HCT116 (cell line): Measurements from ENCODE around the gene PAQR4. TPM values are rescaled to one million over a fixed set of nuclear protein-coding genes. Genes with fewer than 3 reads are reported as not detected.

Experiments used
- ATAC-seq: fragments of 200-7000 bp; cut with Tn5 transposase; 2 replicates; pipeline ENCODE4 v1.9.1; 2020; ENCODE audit warnings: mild to moderate bottlenecking, moderate library complexity
- BruUV-seq: library from RNA; stranded (reverse); fragments of 400-500 nt; replicated peaks from 2 replicates; lab custom pipeline; 2021; lab: Mats Ljungman, UMichigan
- CTCF ChIA-PET: fragments of 300-600 bp; sonication (Branson Sonifier 250); formaldehyde crosslinking; loops from one replicate; lab custom pipeline; 2021; ENCODE audit warnings: antibody characterized with exemption; lab: Charles Lee
- POLR2A ChIA-PET: fragments of 300-600, 350-600 bp; sonication (Branson Sonifier 250); formaldehyde crosslinking; loops from one replicate; lab custom pipeline; 2021; ENCODE audit warnings: antibody characterized with exemption; lab: Charles Lee
- RAD21 ChIA-PET, 2 experiments: fragments of 300-600 bp; sonication (Branson Sonifier 250); formaldehyde crosslinking; loops; one replicate each; lab custom pipeline; 2023; ENCODE audit warnings: low total read pairs in 2 of 2; ENCODE audit not compliant: uncharacterized antibody in 2 of 2, unreplicated experiment in 2 of 2, low non-redundant PET in 1 of 2; lab: Charles Lee
- DNase-seq: peaks from one replicate; pipeline ENCODE4 v3.0.0-alpha.2; 2010; ENCODE audit warnings: low read depth, low spot score
- H2AFZ ChIP-seq: fragments of 200-600 bp; shearing (Covaris generic), sonication (generic); 2 replicates; pipeline ENCODE4 v1.6.1; 2017; ENCODE audit warnings: low read depth, mixed run types, mixed read lengths, antibody characterized with exemption, low read length; ENCODE audit not compliant: poor library complexity, severe bottlenecking
- H3K27ac ChIP-seq: 2 replicates; pipeline ENCODE4 v1.5.1; 2012; ENCODE audit warnings: low read depth, low read length
- H3K27me3 ChIP-seq: fragments of 200-600 bp; sonication (generic); 2 replicates; pipeline ENCODE4 v1.6.1; 2016; ENCODE audit warnings: mixed run types, low read length, mixed read lengths; ENCODE audit not compliant: insufficient read depth
- H3K36me3 ChIP-seq, 2 experiments: fragments of 200-500 bp in 1 of 2; fragments of 200-600 bp in 1 of 2; sonication (Bioruptor generic) in 1 of 2; sonication (generic) in 1 of 2; 2 replicates each; pipeline versions ENCODE4 v1.5.1 to v1.6.1; 2014 to 2016; ENCODE audit warnings: low read length in 2 of 2, inconsistent platforms in 1 of 2, mixed read lengths in 1 of 2, mixed run types in 1 of 2; ENCODE audit not compliant: insufficient read depth in 2 of 2, control insufficient read depth in 1 of 2
- H3K4me1 ChIP-seq, 2 experiments: fragments of 200-600 bp in 1 of 2; sonication (generic) in 1 of 2; 2 replicates each; pipeline versions ENCODE4 v1.5.1 to v1.6.1; 2012 to 2017; ENCODE audit warnings: low read length in 2 of 2, inconsistent platforms in 1 of 2, mild to moderate bottlenecking in 1 of 2, mixed read lengths in 1 of 2, mixed run types in 1 of 2, moderate library complexity in 1 of 2; ENCODE audit not compliant: insufficient read depth in 2 of 2, control insufficient read depth in 1 of 2
- H3K4me2 ChIP-seq: fragments of 200-600 bp; sonication (generic); 2 replicates; pipeline ENCODE4 v1.6.1; 2017; ENCODE audit warnings: mixed run types, low read length, mixed read lengths
- H3K4me3 ChIP-seq, 2 experiments: fragments of 200-600 bp in 1 of 2; sonication (generic) in 1 of 2; replicated peaks in 1 of 2; 2 replicates each; pipeline ENCODE4 v1.5.1; 2011 to 2016; ENCODE audit warnings: low read length in 2 of 2, control low read depth in 1 of 2, low read depth in 1 of 2, mild to moderate bottlenecking in 1 of 2, mixed read lengths in 1 of 2, mixed run types in 1 of 2
- H3K79me2 ChIP-seq: fragments of 200-600 bp; sonication (generic); 2 replicates; pipeline ENCODE4 v1.6.1; 2017; ENCODE audit warnings: mild to moderate bottlenecking, mixed run types, low read length, moderate library complexity, mixed read lengths; ENCODE audit not compliant: insufficient read depth
- H3K9ac ChIP-seq: fragments of 200-600 bp; sonication (generic); 2 replicates; pipeline ENCODE4 v1.6.1; 2016; ENCODE audit warnings: low read length, mixed read lengths
- H3K9me2 ChIP-seq: fragments of 200-600 bp; sonication (generic), shearing (Covaris generic); 2 replicates; pipeline ENCODE4 v1.6.1; 2017; ENCODE audit warnings: mixed run types, mild to moderate bottlenecking, moderate library complexity; ENCODE audit not compliant: insufficient read depth
- H3K9me3 ChIP-seq, 2 experiments: fragments of 200-500 bp in 1 of 2; fragments of 200-600 bp in 1 of 2; sonication (Bioruptor generic) in 1 of 2; sonication (generic) in 1 of 2; 2 replicates each; pipeline ENCODE4 v1.6.1; 2014 to 2017; ENCODE audit warnings: low read length in 2 of 2, mixed read lengths in 2 of 2, inconsistent platforms in 1 of 2, low read depth in 1 of 2, mild to moderate bottlenecking in 1 of 2, mixed run types in 1 of 2, moderate library complexity in 1 of 2; ENCODE audit not compliant: control insufficient read depth in 1 of 2, insufficient read depth in 1 of 2
- H4K20me1 ChIP-seq: fragments of 200-600 bp; sonication (generic), shearing (Covaris generic); 2 replicates; pipeline ENCODE4 v1.6.1; 2017; ENCODE audit warnings: mixed run types, mild to moderate bottlenecking, moderate library complexity; ENCODE audit not compliant: insufficient read depth
- CBX3 ChIP-seq: IDR thresholded peaks from 2 replicates; pipeline ENCODE4 v1.6.1; 2012; ENCODE audit warnings: low read depth
- CEBPB ChIP-seq: IDR thresholded peaks from 2 replicates; pipeline ENCODE4 v1.6.1; 2012; ENCODE audit warnings: low read depth
- EGR1 ChIP-seq: IDR thresholded peaks from 2 replicates; pipeline ENCODE4 v1.6.1; 2012; ENCODE audit warnings: low read depth
- EZH2phosphoT487 ChIP-seq: fragments of 200-600 bp; IDR thresholded peaks from 2 replicates; pipeline ENCODE4 v1.6.1; 2018; ENCODE audit warnings: antibody characterized with exemption, borderline replicate concordance
- JUND ChIP-seq: IDR thresholded peaks from 2 replicates; pipeline ENCODE4 v1.6.1; 2012
- POLR2A ChIP-seq: IDR thresholded peaks from 2 replicates; pipeline ENCODE4 v1.7.0; 2011; ENCODE audit warnings: borderline replicate concordance; ENCODE audit not compliant: insufficient read depth, insufficient read length; ENCODE audit errors: extremely low read depth
- POLR2AphosphoS5 ChIP-seq: IDR thresholded peaks from 2 replicates; pipeline ENCODE4 v1.6.1; 2011; ENCODE audit warnings: mild to moderate bottlenecking, low read depth, low read length, moderate library complexity
- SIN3A ChIP-seq: IDR thresholded peaks from 2 replicates; pipeline ENCODE4 v1.6.1; 2012; ENCODE audit warnings: low read depth
- SP1 ChIP-seq: IDR thresholded peaks from 2 replicates; pipeline ENCODE4 v1.6.1; 2012; ENCODE audit warnings: low read depth
- TCF7L2 ChIP-seq: IDR thresholded peaks from 2 replicates; pipeline ENCODE4 v1.7.0; 2011; ENCODE audit warnings: borderline replicate concordance, inconsistent platforms; ENCODE audit not compliant: insufficient read depth, insufficient read length; ENCODE audit errors: extremely low read depth
- ZNF274 ChIP-seq: fragments of 200-500 bp; sonication (Bioruptor generic); IDR thresholded peaks from 2 replicates; pipeline ENCODE4 v1.6.1; 2014; ENCODE audit warnings: mild to moderate bottlenecking, low read depth, low read length, inconsistent platforms
- intact Hi-C: fragments of 100-400 bp; cut with micrococcal nuclease; formaldehyde crosslinking; loops from 2 replicates; pipeline ENCODE4 v1.10.0; 2022
- total RNA-seq: library from RNA; stranded (reverse); gene quantifications from one replicate; pipeline ENCODE4 v1.2.1, GENCODE V29; 2021; ENCODE audit not compliant: unreplicated experiment
- TF ChIP-seq, protein P1 (sequence below), 3 experiments: fragments of 200-600 bp in 1 of 3; sonication (generic) in 1 of 3; IDR thresholded peaks in 2 of 3; conservative IDR thresholded peaks in 1 of 3; 2 replicates each; pipeline ENCODE4 v1.5.1; 2012 to 2017; ENCODE audit warnings: low read depth in 2 of 3, low read length in 2 of 3, antibody characterized with exemption in 1 of 3, borderline replicate concordance in 1 of 3, control low read depth in 1 of 3, mild to moderate bottlenecking in 1 of 3, mixed read lengths in 1 of 3, mixed run types in 1 of 3, moderate library complexity in 1 of 3; ENCODE audit not compliant: insufficient read depth in 1 of 3
- TF ChIP-seq, protein P2 (sequence below): IDR thresholded peaks from 2 replicates; pipeline ENCODE4 v1.6.1; 2012

The PAQR4 gene
- total RNA-seq, 1 experiment from 2014 or later, result 45.6 TPM

GRCh38 chr16:3003582-3004270, 34.6 kb downstream of the PAQR4 start:
- Histone ChIP-seq H3K9me2 (no peaks in the 10 kb centered on the region), H3K79me2 (no peaks in the 10 kb centered on the region), H4K20me1 (no peaks in the 10 kb centered on the region), H3K4me3 (0 out of 4 replicates have a peak overlapping the region, but pooled peaks of 1 of the 2 experiments have one; percentile 18), H3K27ac (no peak overlapping the region), H3K9ac (no peak overlapping the region), H3K27me3 (no peaks in the 10 kb centered on the region), H3K9me3 (no peaks in the 10 kb centered on the region), H3K4me2 (peak overlapping the region; percentile 47), H3K4me1 (peaks cover 23 to 46% of the 10 kb centered on the region in 2 experiments), H3K36me3 (no peaks in the 10 kb centered on the region), H2AFZ (no peak overlapping the region)
- BruUV-seq, result no TSS peak
- ChIA-PET RAD21 (interaction anchor here (0.7 to 1.4 kb wide), 3 partner anchors 20 to 24 kb away, joined by 3 to 7 read pairs (median 4); partner anchors contain the start of gene HCFC1R1 (in 1 of the 2)), CTCF (interaction anchor here (0.6 to 3.0 kb wide), 5 partner anchors 17 to 42 kb away, joined by 3 to 29 read pairs (median 12); partner anchors contain the start of genes HCFC1R1, THOC6 and TNFRSF12A), POLR2A (interaction anchor here (0.8 to 11.4 kb wide), 4 partner anchors 9 to 39 kb away, joined by 3 to 188 read pairs (median 4); partner anchors contain the start of genes CLDN6, HCFC1R1, THOC6 and TNFRSF12A)
- ATAC-seq, result peak; percentile 93
- DNase-seq, result peak; percentile 99
- intact Hi-C loops, result loop anchor here (2.0 kb wide), 1 partner anchor 21 kb away; the partner anchor contains the start of gene THOC6
- no peak for TF ChIP-seq CEBPB
- TF ChIP-seq, protein P1, sequence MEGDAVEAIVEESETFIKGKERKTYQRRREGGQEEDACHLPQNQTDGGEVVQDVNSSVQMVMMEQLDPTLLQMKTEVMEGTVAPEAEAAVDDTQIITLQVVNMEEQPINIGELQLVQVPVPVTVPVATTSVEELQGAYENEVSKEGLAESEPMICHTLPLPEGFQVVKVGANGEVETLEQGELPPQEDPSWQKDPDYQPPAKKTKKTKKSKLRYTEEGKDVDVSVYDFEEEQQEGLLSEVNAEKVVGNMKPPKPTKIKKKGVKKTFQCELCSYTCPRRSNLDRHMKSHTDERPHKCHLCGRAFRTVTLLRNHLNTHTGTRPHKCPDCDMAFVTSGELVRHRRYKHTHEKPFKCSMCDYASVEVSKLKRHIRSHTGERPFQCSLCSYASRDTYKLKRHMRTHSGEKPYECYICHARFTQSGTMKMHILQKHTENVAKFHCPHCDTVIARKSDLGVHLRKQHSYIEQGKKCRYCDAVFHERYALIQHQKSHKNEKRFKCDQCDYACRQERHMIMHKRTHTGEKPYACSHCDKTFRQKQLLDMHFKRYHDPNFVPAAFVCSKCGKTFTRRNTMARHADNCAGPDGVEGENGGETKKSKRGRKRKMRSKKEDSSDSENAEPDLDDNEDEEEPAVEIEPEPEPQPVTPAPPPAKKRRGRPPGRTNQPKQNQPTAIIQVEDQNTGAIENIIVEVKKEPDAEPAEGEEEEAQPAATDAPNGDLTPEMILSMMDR (IDR thresholded peaks at IDR 0.05 in 2 of 3, conservative IDR thresholded peaks at IDR 0.05 in 1 of 3; ENCODE audit: borderline replicate concordance in 1 of 3, insufficient read depth in 1 of 3, low read depth in 2 of 3, low read length in 2 of 3), result peak in 2 of 3 experiments; percentile 43 to 52; a peak in 3 of 6 replicates

- ChIA-PET RAD21 (interaction anchor here (1.0 to 1.4 kb wide), 2 partner anchors 23 to 24 kb away, joined by 4 to 7 read pairs; no protein-coding TSS in a partner anchor), POLR2A (interaction anchor here (0.8 to 11.4 kb wide), 4 partner anchors 10 to 39 kb away, joined by 3 to 188 read pairs (median 4); partner anchors contain the start of genes CLDN6, HCFC1R1, THOC6 and TNFRSF12A)
- no TSS peak for BruUV-seq
- TF ChIP-seq POLR2A (no peak), EZH2phosphoT487 (no peak), CBX3 (no peak), SIN3A (no peak), CEBPB (no peak), EGR1 (no peak), JUND (no peak), POLR2AphosphoS5 (no peak), SP1 (no peak), TCF7L2 (no peak), ZNF274 (no peak)
- TF ChIP-seq, protein P2, sequence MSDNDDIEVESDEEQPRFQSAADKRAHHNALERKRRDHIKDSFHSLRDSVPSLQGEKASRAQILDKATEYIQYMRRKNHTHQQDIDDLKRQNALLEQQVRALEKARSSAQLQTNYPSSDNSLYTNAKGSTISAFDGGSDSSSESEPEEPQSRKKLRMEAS, result no peak
- TF ChIP-seq, protein P1 (IDR thresholded peaks at IDR 0.05 in 2 of 3, conservative IDR thresholded peaks at IDR 0.05 in 1 of 3; ENCODE audit: borderline replicate concordance in 1 of 3, insufficient read depth in 1 of 3, low read depth in 2 of 3, low read length in 2 of 3), result no peak
Observed at GRCh38 chr16:3004319-3004718, 35.2 kb downstream of the PAQR4 start.

More at GRCh38 chr16:3004319-3004718, 35.2 kb downstream of the PAQR4 start:
- DNase-seq (no peak), ATAC-seq (peak; percentile 31)
- intact Hi-C loops, result loop anchor here (2.0 kb wide), 1 partner anchor 20 kb away; the partner anchor contains the start of gene THOC6
- no peaks in the 10 kb centered on the region for H3K79me2 ChIP-seq
- CTCF ChIA-PET, result interaction anchor here (0.9 to 3.0 kb wide), 4 partner anchors 16 to 28 kb away, joined by 4 to 29 read pairs (median 13); partner anchors contain the start of genes HCFC1R1, THOC6 and TNFRSF12A
- H2AFZ ChIP-seq, result no peak overlapping the region
- H3K4me2 ChIP-seq, result no peak overlapping the region
- no peaks in the 10 kb centered on the region for H3K9me2 ChIP-seq
- no peaks in the 10 kb centered on the region for H3K9me3 ChIP-seq
- no peaks in the 10 kb centered on the region for H3K27me3 ChIP-seq
- H3K36me3 ChIP-seq, result no peaks in the 10 kb centered on the region
- H3K27ac ChIP-seq, result no peak overlapping the region
- no peak overlapping the region for H3K9ac ChIP-seq
- H3K4me3 ChIP-seq, result peak overlapping the region in 1 of 2 experiments; percentile 20; a peak in 1 of 4 replicates
- peaks cover 29 to 52% of the 10 kb centered on the region in 2 experiments for H3K4me1 ChIP-seq
- no peaks in the 10 kb centered on the region for H4K20me1 ChIP-seq
